Measurements from ENCODE around the gene STAT5A. TPM values are rescaled to one million over a fixed set of nuclear protein-coding genes. Genes with fewer than 3 reads are reported as not detected.

Gene STAT5A
- total RNA-seq, 1 experiment from 2014 or later, result 9.4 TPM

- no peak for DNase-seq
- Histone ChIP-seq H3K4me3 (ENCODE audit: insufficient read depth, low read depth, low read length) (no peak overlapping the region), H3K27me3 (ENCODE audit: control insufficient read depth, insufficient read depth, low read length) (no peaks in the 10 kb centered on the region), H3K36me3 (replicated peaks; ENCODE audit: control insufficient read depth, insufficient read depth, low read length) (peaks cover 25% of the 10 kb centered on the region)
Observed at GRCh38 chr17:42337442-42337841, 49.1 kb downstream of the STAT5A start.

DNA sequence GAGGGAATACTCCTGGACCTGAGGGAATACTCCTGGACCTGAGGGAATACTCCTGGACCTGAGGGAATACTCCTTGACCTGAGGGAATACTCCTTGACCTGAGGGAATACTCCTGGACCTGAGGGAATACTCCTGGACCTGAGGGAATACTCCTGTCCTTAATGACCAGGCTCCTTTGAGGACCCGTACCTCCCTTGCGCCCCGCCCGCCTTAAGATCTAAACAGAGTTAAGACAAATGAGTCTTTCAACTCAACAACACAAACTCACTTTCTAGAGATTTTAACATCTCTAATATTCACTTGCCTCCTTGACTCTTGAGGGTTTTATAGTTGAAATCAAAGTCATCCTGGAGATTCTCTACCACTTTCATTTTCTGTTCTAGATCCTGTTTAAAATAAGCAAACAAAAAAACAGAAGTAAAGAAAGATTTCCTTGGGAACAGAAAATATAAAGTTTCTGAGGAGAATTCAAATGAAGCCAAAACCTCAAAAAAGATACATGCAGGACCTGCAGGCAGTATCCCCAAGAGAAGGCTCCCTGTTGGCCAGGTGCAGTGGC lies 50.2 kb downstream of the STAT5A start:
- H3K27me3 ChIP-seq (ENCODE audit: control insufficient read depth, insufficient read depth, low read length), result no peaks in the 10 kb centered on the region
- peaks cover 24% of the 10 kb centered on the region for H3K36me3 ChIP-seq (replicated peaks; ENCODE audit: control insufficient read depth, insufficient read depth, low read length)
- DNase-seq, result no peak
- H3K4me3 ChIP-seq (ENCODE audit: insufficient read depth, low read depth, low read length), result no peak overlapping the region

DNA sequence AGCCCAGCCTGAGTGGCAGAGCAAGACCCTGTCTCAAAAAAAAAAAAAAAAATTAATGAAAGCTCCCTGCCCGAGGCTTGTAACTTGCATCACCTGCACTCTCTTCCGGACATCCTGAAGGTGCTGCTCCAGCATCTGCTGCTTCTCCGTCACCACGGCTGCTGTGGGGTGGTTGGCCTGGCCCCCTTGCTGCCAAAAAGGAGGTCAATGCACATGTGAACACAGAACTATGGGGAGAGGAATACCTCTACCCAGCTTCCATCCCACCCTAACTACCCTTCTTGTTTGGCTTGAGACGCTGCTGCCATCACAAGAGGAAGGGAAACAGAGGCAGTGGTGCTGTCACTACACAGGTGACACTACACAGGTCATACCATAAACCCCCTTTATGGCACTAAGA lies 50.9 kb downstream of the STAT5A start:
- Histone ChIP-seq H3K4me3 (ENCODE audit: insufficient read depth, low read depth, low read length) (no peak overlapping the region), H3K36me3 (replicated peaks; ENCODE audit: control insufficient read depth, insufficient read depth, low read length) (peaks cover 24% of the 10 kb centered on the region), H3K27me3 (ENCODE audit: control insufficient read depth, insufficient read depth, low read length) (no peaks in the 10 kb centered on the region)
- DNase-seq, result no peak

DNA sequence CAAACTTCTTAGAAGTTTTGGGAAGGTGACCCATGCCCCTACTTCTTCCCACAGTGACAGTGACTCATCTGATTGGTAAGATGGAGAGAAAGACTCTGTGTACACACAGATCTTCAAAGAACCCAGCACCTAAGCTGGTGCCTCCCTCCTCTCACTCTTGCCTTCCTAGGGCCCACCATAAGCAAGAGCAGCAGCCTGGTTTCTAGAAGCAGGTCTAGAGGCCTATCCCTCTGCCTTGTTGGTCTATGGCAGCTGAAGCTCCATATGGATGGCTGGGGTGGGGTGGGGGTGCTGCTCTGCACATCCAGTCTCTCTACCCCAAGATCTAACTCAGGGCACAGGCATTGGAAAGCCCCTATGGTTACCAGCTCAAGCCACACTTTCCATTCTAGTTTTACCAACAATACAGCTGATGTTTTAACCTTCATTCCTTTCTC lies 52.4 kb downstream of the STAT5A start:
- H3K27me3 ChIP-seq (ENCODE audit: control insufficient read depth, insufficient read depth, low read length), result no peaks in the 10 kb centered on the region
- H3K4me3 ChIP-seq (ENCODE audit: insufficient read depth, low read depth, low read length), result no peak overlapping the region
- H3K36me3 ChIP-seq (replicated peaks; ENCODE audit: control insufficient read depth, insufficient read depth, low read length), result peaks cover 23% of the 10 kb centered on the region
- DNase-seq, result no peak

DNA sequence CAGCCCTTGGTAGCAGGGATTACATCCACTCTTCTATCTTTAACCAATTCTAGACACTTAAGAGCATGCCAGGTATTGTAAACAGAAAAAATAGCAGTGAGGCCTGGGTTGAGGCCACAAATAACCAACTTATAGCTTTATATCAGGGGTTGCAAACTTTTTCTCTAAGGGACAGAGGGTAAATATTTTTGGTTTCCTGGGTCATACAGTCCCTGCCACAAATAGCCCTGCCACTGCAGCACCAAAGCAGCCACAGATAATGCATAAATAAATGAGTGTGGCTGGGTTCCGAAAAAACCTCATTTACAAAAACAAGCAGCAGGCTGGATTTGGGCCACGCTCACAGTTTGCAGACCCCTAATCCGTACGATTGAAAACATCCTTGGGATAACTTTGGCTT lies 53.3 kb downstream of the STAT5A start:
- Histone ChIP-seq H3K36me3 (replicated peaks; ENCODE audit: control insufficient read depth, insufficient read depth, low read length) (peaks cover 18% of the 10 kb centered on the region), H3K27me3 (ENCODE audit: control insufficient read depth, insufficient read depth, low read length) (no peaks in the 10 kb centered on the region), H3K4me3 (ENCODE audit: insufficient read depth, low read depth, low read length) (no peak overlapping the region)
- no peak for DNase-seq

DNA sequence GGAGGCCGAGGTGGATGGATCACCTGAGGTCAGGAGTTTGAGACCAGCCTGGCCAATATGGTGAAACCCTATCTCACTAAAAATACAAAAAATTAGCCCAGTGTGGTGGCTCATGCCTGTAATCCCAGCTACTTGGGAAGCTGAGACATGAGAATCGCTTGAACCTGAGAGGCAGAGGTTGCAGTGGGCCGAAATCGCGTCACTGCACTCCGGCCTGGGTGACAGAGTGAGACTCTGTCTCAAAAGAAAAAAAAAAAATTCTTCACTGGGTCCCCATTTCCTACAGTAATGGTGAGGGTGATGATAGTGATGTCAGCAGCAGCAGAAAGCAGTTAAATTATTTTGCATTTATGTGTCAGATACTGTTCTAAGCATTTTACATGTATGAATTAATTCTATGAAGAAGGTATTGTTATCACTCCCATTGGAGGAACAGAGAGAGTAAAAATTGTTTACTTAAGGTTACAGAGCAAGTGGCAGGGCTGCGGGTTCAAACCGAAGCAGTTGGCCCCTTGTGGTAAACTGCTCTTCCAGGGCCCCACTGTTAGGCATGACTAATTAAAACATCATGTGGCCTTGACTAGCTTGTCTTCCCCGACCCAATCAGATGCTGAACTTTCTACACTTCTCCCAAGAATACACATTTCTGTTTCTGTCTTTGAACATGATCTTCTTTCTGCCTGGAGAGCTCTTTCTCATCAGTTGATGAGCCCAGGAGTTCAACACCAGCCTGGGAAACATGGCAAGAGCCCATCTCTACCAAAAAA lies 54.1 kb downstream of the STAT5A start:
- DNase-seq, result no peak
- Histone ChIP-seq H3K4me3 (ENCODE audit: insufficient read depth, low read depth, low read length) (no peak overlapping the region), H3K27me3 (ENCODE audit: control insufficient read depth, insufficient read depth, low read length) (no peaks in the 10 kb centered on the region), H3K36me3 (replicated peaks; ENCODE audit: control insufficient read depth, insufficient read depth, low read length) (peaks cover 16% of the 10 kb centered on the region)

DNA sequence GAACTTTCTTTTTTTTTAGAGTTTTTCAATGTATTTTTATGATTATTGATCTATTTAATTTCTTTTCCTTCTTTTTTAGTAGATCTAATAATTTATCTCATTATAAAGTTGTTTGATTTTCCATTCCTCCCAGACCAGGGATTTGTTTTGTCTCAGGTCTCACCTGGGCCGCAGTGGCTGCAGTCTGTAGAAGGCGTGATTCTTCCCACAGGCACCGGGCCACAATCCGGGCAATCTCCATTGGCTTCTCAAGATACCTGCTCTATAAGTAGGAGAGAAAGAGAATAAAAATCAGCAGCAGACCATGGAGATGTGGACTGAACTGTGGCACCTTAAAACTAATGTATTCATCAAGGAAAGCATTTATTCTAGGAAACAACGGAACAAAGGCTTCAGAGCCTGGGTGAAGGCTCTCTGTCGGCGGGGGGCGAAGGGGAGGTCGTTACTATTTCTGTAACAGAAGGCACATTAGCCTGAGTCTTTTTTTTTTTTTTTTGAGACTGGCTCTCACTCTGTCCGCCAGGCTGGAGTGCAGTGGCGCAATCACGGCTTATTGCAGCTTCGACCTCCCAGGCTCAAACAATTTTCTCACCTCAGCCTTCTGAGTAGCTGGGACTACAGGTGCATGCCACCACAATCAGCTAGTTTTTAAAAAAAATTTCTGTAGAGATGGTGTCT lies 57.2 kb downstream of the STAT5A start:
- Histone ChIP-seq H3K36me3 (replicated peaks; ENCODE audit: control insufficient read depth, insufficient read depth, low read length) (peaks cover 9% of the 10 kb centered on the region), H3K27me3 (ENCODE audit: control insufficient read depth, insufficient read depth, low read length) (no peaks in the 10 kb centered on the region), H3K4me3 (ENCODE audit: insufficient read depth, low read depth, low read length) (no peak overlapping the region)
- DNase-seq, result no peak

DNA sequence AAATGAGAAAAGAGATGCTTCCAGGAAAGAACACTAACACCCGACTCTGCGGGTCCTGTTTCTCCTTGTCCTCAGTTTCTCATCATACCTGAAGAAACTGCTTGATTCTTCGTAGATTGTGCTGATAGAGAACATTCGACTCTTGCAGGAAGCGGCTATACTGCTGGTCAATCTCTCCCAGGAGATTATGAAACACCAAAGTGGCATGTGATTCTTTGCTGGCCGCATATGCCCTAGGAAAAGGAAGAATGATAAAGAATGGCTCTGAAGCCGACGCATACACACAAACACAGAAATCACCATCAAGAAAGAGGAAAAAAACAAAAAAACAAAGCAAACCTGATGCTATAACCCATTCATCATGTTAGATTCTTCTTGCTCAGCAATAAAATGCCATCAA lies 58.2 kb downstream of the STAT5A start:
- Histone ChIP-seq H3K36me3 (replicated peaks; ENCODE audit: control insufficient read depth, insufficient read depth, low read length) (peaks cover 3% of the 10 kb centered on the region), H3K4me3 (ENCODE audit: insufficient read depth, low read depth, low read length) (no peak overlapping the region), H3K27me3 (ENCODE audit: control insufficient read depth, insufficient read depth, low read length) (no peaks in the 10 kb centered on the region)
- DNase-seq, result no peak

- Histone ChIP-seq H3K4me3 (ENCODE audit: insufficient read depth, low read depth, low read length) (no peak overlapping the region), H3K36me3 (replicated peaks; ENCODE audit: control insufficient read depth, insufficient read depth, low read length) (peaks cover 3% of the 10 kb centered on the region), H3K27me3 (ENCODE audit: control insufficient read depth, insufficient read depth, low read length) (no peaks in the 10 kb centered on the region)
- no peak for DNase-seq
Observed at GRCh38 chr17:42347198-42347597, 58.9 kb downstream of the STAT5A start.

- no peaks in the 10 kb centered on the region for H3K27me3 ChIP-seq (ENCODE audit: control insufficient read depth, insufficient read depth, low read length)
- DNase-seq, result no peak
- peaks cover 3% of the 10 kb centered on the region for H3K36me3 ChIP-seq (replicated peaks; ENCODE audit: control insufficient read depth, insufficient read depth, low read length)
- H3K4me3 ChIP-seq (ENCODE audit: insufficient read depth, low read depth, low read length), result no peak overlapping the region
Observed at GRCh38 chr17:42347606-42348005, 59.3 kb downstream of the STAT5A start.

- H3K27me3 ChIP-seq (ENCODE audit: control insufficient read depth, insufficient read depth, low read length), result no peaks in the 10 kb centered on the region
Observed at GRCh38 chr17:42348104-42348503, 59.8 kb downstream of the STAT5A start.

GRCh38 chr17:42354956-42355843 lies 66.9 kb downstream of the STAT5A start:
- DNase-seq, result no peak
- Histone ChIP-seq H3K4me3 (ENCODE audit: insufficient read depth, low read depth, low read length) (no peak overlapping the region), H3K27me3 (ENCODE audit: control insufficient read depth, insufficient read depth, low read length) (no peaks in the 10 kb centered on the region), H3K36me3 (replicated peaks; ENCODE audit: control insufficient read depth, insufficient read depth, low read length) (no peaks in the 10 kb centered on the region)

More at GRCh38 chr17:42348104-42348503, 59.8 kb downstream of the STAT5A start:
- DNase-seq, result no peak
- peaks cover 1% of the 10 kb centered on the region; the same call in 1 of the 2 replicates for H3K36me3 ChIP-seq (replicated peaks; ENCODE audit: control insufficient read depth, insufficient read depth, low read length)
- H3K4me3 ChIP-seq (ENCODE audit: insufficient read depth, low read depth, low read length), result no peak overlapping the region

- Histone ChIP-seq H3K4me3 (ENCODE audit: insufficient read depth, low read depth, low read length) (no peak overlapping the region), H3K36me3 (replicated peaks; ENCODE audit: control insufficient read depth, insufficient read depth, low read length) (no peaks in the 10 kb centered on the region), H3K27me3 (ENCODE audit: control insufficient read depth, insufficient read depth, low read length) (no peaks in the 10 kb centered on the region; the same call in 1 of the 2 replicates)
- no peak for DNase-seq
Observed at GRCh38 chr17:42358434-42358833, 70.1 kb downstream of the STAT5A start.

- Histone ChIP-seq H3K4me3 (ENCODE audit: insufficient read depth, low read depth, low read length) (no peak overlapping the region), H3K27me3 (ENCODE audit: control insufficient read depth, insufficient read depth, low read length) (no peaks in the 10 kb centered on the region; the same call in 1 of the 2 replicates), H3K36me3 (replicated peaks; ENCODE audit: control insufficient read depth, insufficient read depth, low read length) (no peaks in the 10 kb centered on the region)
- DNase-seq, result no peak
Observed at GRCh38 chr17:42359133-42359532, 70.8 kb downstream of the STAT5A start.

Data from H7 (cell line).